ENCODE data around the gene NTN1.

- TF ChIP-seq GATA2 (IDR thresholded peaks at IDR 0.05; ENCODE audit: low read depth, low read length) (no peak), GATA3 (IDR thresholded peaks at IDR 0.05; ENCODE audit: low read depth, low read length) (no peak)
Measured at GRCh38 chr17:9268546-9268945, 247.2 kb downstream of the NTN1 start.
